Testis (tissue), 3 donors: ENCODE results near the gene UNC5B. TPM values are rescaled to one million over a fixed set of nuclear protein-coding genes. Genes with fewer than 3 reads are reported as not detected.

Experiments
- DNase-seq: peaks from one replicate; pipeline ENCODE4 v3.0.0-alpha.2; 2019
- H3K27ac ChIP-seq, 2 donors: fragments of 200-600 bp; sonication (generic); one replicate each; pipeline ENCODE4 v1.5.1; 2019
- H3K27me3 ChIP-seq: fragments of 200-600 bp; sonication (generic); one replicate; pipeline ENCODE4 v1.5.1; 2019
- H3K36me3 ChIP-seq: fragments of 200-600 bp; sonication (generic); one replicate; pipeline ENCODE4 v1.5.1; 2017; ENCODE audit warnings: low read depth; ENCODE audit errors: missing control alignments
- H3K4me1 ChIP-seq: fragments of 200-600 bp; sonication (generic); one replicate; pipeline ENCODE4 v1.5.1; 2019
- H3K4me3 ChIP-seq, 2 donors: fragments of 200-600 bp; sonication (generic); one replicate each; pipeline ENCODE4 v1.5.1; 2017 to 2019
- H3K9me3 ChIP-seq: fragments of 200-600 bp; sonication (generic); one replicate; pipeline ENCODE4 v1.5.1; 2017
- CTCF ChIP-seq, 3 experiments: fragments of 450-650 bp in 2 of 3; fragments of 200-600 bp in 1 of 3; sonication (generic) in 1 of 3; IDR thresholded peaks; one replicate each; pipeline ENCODE4 v1.5.1; 2016 to 2019; ENCODE audit warnings: antibody characterized with exemption in 3 of 3, mild to moderate bottlenecking in 2 of 3, moderate library complexity in 1 of 3
- POLR2A ChIP-seq: fragments of 450-650 bp; IDR thresholded peaks from one replicate; pipeline ENCODE4 v1.6.1; 2017; ENCODE audit warnings: antibody characterized with exemption, mild to moderate bottlenecking, moderate library complexity
- WGBS, 2 donors: methylation state at CpG; one replicate each; pipeline ENCODE4 v1.1.5; 2018; 5-methylcytosine and 5-hydroxymethylcytosine counted together
- intact Hi-C: fragments of 100-400 bp; cut with DNase I; formaldehyde crosslinking; loops from one replicate; pipeline ENCODE4 v1.15.1; 2023; ENCODE audit warnings: low total_unique reads
- polyA plus RNA-seq: library from polyadenylated mRNA; stranded (reverse); fragments of 350-450 nt; fragmentation: Illumina TruSeq; extraction: RNeasy Lipid Tissue Mini Kit (QIAGEN cat#74804); gene quantifications from one replicate; pipeline ENCODE4 v1.2.3, GENCODE V29; 2014; ENCODE audit warnings: low read depth, low replicate concordance; ENCODE audit not compliant: insufficient read depth
- total RNA-seq, 2 donors: library from RNA; depleted of rRNA; stranded (reverse); fragments of >200 nt; gene quantifications; one replicate each; pipeline ENCODE4 v1.2.3, GENCODE V29; 2016

Gene UNC5B
- total and polyA plus RNA-seq, 3 donors from 2014 or later = 14.8 to 44.4 (median 24.4) TPM

DNA sequence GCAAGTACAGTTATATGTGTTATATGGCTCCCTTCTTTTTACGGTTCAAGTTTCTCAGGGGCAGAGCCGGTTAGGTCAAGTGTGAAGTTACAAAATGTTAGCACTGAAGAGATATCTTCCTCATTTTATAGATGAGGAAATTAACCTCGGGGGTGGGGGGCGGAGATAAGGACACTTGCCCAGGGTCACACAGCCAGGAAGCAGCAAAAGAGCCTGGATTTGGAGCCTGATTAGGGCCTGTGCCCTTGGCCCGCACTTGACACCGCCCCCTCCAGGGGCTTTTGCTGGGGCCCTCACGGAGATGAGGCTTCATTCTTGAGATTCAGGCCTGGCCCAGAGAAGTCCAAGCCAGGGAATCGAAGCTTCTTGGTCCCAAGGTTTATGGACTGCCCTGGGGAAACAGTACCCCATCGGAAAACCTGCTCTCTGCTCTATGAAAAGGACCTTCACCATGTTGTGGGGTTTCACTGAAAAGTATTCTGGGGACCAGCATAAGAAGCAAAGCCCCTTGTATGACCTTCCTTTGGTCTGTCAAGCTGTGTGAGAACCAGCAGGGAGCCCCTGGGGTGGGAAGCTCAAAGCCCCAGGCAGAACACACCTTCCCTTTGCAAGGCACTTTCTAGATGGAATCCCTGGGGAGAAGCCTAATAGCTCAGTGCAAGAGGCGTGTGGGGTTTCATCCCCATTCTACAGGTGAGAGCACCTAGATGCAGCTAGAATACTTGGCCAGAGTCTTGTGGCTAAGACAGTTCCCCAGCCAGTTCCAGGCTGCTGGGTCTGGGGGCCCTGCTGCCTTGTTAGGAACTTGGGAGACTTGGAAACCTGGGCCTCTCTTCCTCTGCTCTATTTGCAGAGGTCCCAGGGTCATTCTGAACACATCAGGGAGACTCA is 21.9 kb downstream of the UNC5B start:
- intact Hi-C loops = no loop called here
- Histone ChIP-seq H3K27ac (peak overlapping the region in 1 of 2 donors; percentile 19), H3K27me3 (no peaks in the 10 kb centered on the region), H3K4me3 (no peak overlapping the region), H3K36me3 (no peaks in the 10 kb centered on the region), H3K4me1 (peaks cover 55% of the 10 kb centered on the region), H3K9me3 (no peaks in the 10 kb centered on the region)
- DNase-seq = no peak
- TF ChIP-seq POLR2A (no peak), CTCF (IDR thresholded peaks at IDR 0.05) (no peak)
- 50 to 78% methylated on average over 5 to 10 of the region's 10 CpGs for WGBS, 2 donors

DNA sequence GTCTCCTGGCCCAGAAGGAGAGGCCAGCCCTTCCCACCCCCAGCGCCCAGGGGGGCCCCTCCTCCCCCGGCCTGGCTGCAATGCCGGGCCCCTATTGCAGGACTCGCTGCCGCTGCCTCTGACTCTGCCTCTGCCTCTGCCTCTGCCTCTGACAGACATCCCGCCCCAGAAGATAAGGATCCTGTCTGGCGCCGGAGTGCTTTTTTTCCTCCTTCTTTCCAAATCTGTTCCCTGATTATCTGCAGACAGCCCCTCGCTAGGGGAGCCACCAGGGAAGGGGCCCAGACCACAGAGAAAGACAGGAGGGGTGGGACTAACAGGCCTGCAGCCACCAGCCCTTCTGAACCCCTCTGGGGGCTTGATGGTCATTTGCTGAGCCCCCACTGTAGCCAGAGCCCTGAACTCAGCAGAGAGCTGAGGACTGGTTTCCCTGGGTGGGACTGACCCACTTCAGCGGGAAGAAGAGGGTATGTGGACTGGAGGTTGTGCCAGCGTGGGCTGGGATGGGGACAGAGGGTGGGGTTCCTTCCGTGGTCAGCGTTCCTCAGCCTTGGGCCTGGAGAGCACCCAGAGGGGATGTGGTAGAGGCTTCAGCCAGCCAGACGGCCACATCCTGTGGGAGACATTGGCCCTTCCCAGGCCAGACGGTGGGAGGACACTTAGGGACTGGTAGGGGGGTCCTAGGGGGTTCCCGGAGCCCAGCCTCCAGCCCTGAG is 22.8 kb downstream of the UNC5B start:
- Histone ChIP-seq H3K9me3 (no peaks in the 10 kb centered on the region), H3K36me3 (no peaks in the 10 kb centered on the region), H3K27me3 (no peaks in the 10 kb centered on the region), H3K4me3 (no peak overlapping the region), H3K4me1 (peaks cover 47% of the 10 kb centered on the region), H3K27ac (peak overlapping the region in 1 of 2 donors; percentile 19)
- 30 to 48% methylated on average over 8 to 16 of the region's 16 CpGs for WGBS, 2 donors
- no peak for TF ChIP-seq CTCF (IDR thresholded peaks at IDR 0.05)
- no peak for TF ChIP-seq POLR2A
- DNase-seq = peak; percentile 38
- intact Hi-C loops = no loop called here

- WGBS, 2 donors = 91% methylated on average over 5 to 7 of the region's 7 CpGs
- Histone ChIP-seq H3K4me3 (no peak overlapping the region), H3K9me3 (no peaks in the 10 kb centered on the region), H3K27me3 (no peaks in the 10 kb centered on the region), H3K36me3 (no peaks in the 10 kb centered on the region), H3K27ac (no peak overlapping the region), H3K4me1 (peaks cover 48% of the 10 kb centered on the region)
- TF ChIP-seq POLR2A = no peak
- TF ChIP-seq CTCF (IDR thresholded peaks at IDR 0.05) = no peak
- intact Hi-C loops = no loop called here
- DNase-seq = no peak
Measured at GRCh38 chr10:71235808-71236207, 23.4 kb downstream of the UNC5B start.

- no peaks in the 10 kb centered on the region for H3K9me3 ChIP-seq
- H3K27ac ChIP-seq = no peak overlapping the region
- no peak for DNase-seq
- TF ChIP-seq CTCF (IDR thresholded peaks at IDR 0.05) = no peak
- no peak for TF ChIP-seq POLR2A
- intact Hi-C loops = no loop called here
- no peaks in the 10 kb centered on the region for H3K27me3 ChIP-seq
- 80 to 86% methylated on average over 6 to 10 of the region's 10 CpGs for WGBS, 2 donors
- no peak overlapping the region for H3K4me3 ChIP-seq
- H3K36me3 ChIP-seq = no peaks in the 10 kb centered on the region
- peaks cover 48% of the 10 kb centered on the region for H3K4me1 ChIP-seq
Measured at GRCh38 chr10:71236286-71236685, 23.9 kb downstream of the UNC5B start.
